ENCODE data around the gene ANKS1B.
A peak's percentile ranks its signal among the peaks of the same experiment; 100 is the strongest.
"Not testable (repeated sequence)": the region's sequence is repeated elsewhere in the genome, so short reads cannot be mapped to it uniquely, and the experiment has no call there.

The ANKS1B gene

GRCh38 chr12:99004799-99005466, 979.8 kb downstream of the ANKS1B start:
- DNase-seq (ENCODE audit: low spot score): no peak

- no peak for DNase-seq (ENCODE audit: low spot score)
These were observed 982.0 kb downstream of the ANKS1B start for GRCh38 chr12:99002731-99003130.

DNA sequence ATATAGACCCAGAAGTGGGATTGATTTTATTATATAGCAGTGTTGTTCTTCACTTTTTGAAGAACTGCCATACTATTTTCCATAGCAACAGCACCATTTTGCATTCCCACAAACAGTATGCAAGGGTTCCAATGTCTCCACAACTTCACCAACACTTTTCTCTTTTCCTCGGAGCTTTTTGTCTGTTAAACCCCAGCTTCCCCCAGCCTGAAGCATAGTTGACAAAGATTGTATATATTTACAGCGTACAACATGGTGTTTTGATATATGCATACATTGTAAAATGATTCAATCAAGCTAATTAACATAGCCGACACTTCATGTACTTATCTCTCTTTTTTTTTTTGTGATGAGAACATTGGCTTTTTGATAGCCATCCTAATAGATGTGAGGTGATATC, 982.6 kb downstream of the ANKS1B start:
- no peak for DNase-seq (ENCODE audit: low spot score)

DNA sequence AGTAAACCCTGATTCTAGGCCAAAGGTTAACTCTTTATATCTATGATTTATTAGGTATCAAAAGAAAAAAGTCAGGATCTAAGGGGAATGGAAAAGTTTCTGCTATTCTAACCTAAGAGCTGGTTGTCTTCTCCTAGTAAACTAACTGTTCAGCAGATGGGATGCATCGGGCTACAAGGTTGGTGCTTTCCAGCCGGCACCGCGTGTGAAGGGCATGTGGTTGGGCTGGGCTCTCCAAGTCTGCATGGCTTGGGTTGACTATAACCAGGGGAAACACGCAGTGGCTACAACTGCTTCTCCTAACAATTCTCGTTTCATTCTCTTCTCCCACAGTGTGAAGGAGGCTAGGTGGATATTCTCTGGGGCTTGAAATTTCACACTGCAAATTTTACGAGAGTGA, 985.2 kb downstream of the ANKS1B start:
- no peak for DNase-seq (ENCODE audit: low spot score)

DNA sequence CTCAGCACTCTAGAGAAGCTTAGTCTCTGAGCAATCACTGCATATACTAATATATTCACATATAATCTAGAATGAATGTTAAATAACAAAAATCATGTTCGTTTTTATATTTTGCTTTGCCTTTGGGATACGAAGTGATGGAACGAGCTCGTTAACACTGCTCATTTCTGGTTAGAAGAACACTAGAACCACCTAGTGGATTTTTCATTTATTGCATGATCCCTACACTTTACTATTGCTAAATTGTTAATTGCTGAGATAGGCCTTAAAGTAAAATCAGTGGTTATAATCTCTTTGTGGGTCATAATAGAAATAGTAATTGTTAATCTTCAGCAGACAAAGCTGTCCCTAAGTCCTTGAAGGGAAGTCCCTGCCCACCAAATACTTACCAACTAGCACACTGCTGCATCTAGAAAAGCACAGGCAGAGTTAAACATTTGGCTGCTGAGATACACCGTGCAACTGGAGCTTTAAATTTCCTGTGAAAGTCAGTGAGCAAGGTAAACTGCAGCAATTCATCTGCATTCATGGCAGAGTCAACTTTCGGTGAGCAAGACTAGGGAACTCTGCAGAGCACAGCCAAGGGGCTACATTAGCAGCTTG, 985.9 kb downstream of the ANKS1B start:
- peak; percentile 3 for DNase-seq (ENCODE audit: low spot score)

GRCh38 chr12:98997899-98998298, 986.8 kb downstream of the ANKS1B start:
- no peak for DNase-seq (ENCODE audit: low spot score)

DNA sequence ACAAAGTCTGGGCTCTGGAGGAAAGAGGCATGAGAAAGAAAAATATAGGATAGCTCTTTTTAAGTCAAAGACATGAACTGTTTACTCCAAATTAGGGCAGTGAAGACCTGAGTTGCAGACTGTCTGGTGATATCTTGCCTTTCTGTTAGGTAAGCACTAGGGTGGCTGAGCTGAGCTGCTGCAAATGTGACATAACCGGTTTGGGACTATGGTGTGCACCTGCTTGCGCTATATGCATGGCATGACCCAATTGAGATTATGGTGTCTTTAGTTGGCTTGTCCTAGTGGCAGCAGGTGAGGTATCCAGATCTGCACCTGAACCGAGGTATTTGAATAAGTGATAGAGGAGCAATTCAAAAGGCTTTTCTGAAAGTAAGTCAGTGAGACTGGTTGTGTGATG, 994.1 kb downstream of the ANKS1B start:
- no peak for DNase-seq (ENCODE audit: low spot score)

DNA sequence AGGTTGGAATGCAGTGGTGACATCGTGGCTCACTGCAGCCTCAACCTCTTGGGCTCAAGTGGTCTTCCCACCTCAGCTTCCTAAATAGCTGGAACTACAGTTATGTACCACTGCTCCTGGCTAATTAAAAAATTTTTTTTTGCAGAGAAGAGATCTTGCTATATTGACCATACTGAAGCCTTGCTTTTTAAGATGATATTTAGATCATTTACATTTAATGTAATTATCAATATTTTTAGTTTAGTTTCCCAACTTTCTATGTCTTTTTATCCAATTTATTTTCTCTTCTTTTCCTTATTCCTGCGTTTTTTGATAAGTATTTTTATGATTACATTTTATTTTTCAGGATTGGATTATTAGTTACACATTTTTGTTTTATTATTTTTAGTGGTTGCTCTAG, 999.6 kb downstream of the ANKS1B start:
- DNase-seq (ENCODE audit: low spot score): no peak

GRCh38 chr12:98983647-98984046, 1001.1 kb downstream of the ANKS1B start:
- no peak for DNase-seq (ENCODE audit: low spot score)

DNA sequence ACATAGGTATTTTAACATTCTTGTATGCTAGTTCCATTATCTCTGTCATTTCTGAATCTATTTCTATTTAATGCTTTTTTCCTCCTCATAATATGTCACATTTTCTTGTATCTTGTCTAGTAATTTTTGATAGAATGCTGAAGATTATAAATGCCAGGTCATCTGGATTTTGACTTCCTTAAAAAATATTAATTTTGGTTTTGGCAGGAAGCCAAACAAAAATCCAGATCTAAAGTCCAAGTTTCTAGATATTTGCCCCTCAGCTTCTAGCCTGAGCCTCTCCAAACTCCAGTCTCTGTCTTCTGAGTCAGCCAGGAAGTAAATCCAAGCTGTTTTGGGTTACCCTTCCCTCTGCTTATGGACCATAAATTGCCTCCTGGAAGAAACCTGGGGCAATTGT, 1004.2 kb downstream of the ANKS1B start:
- no peak for DNase-seq (ENCODE audit: low spot score)

- DNase-seq (ENCODE audit: low spot score): no peak
These were observed 1007.5 kb downstream of the ANKS1B start for GRCh38 chr12:98977186-98977585.

DNA sequence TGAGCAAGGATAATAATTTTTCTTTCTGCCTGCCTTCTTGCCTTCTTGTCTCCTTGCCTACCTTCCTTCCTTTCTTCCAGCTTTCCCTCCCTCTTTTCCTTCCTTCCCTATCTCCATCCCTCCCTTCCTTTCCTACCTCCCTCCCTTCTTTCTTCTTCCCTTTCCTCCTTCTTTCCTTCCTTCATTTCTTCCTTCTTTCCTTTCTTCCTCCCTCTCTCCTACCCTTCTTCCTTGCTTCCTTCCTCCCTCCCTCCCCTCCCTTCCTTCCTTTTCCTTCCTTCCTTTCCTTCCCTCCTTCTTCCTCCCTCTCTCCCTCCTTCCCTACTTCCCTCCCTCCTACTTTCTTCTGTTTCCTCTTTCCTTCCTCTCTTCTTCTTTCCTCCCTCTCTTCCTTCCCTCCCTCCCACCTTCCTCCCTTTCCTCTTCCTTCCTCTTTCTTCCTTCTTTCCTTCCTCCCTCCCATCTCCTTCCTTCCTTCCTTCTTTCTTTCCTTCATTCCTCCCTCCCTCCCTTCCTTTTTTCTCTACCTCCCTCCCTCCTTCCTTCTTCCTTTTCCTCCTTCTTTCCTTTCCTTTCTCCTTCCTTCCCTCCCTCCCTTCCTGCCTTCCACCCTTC, 1009.9 kb downstream of the ANKS1B start:
- no peak for DNase-seq (ENCODE audit: low spot score)

DNA sequence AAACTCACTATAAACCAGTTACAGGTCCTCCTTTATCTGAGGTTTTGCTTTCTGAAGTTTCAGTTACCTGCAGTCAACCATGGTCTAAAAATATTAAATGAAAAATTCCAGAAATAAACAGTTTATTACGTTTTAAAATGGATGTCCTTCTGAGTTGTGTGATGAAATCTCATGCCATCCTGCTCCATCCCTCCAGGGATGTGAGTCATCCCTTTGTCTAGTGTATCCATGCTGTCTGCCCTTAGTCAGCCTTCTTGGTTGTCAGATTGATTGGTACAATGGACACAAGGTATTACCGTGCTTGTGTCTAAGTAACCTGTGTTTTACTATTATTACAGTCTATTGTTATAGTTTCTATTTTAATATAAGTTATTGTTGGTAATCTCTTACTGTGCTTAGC, 1011.3 kb downstream of the ANKS1B start:
- no peak for DNase-seq (ENCODE audit: low spot score)

- no peak for DNase-seq (ENCODE audit: low spot score)
These were observed 1013.8 kb downstream of the ANKS1B start for GRCh38 chr12:98970950-98971349.

GRCh38 chr12:98970210-98970609, 1014.5 kb downstream of the ANKS1B start:
- DNase-seq (ENCODE audit: low spot score): no peak

DNA sequence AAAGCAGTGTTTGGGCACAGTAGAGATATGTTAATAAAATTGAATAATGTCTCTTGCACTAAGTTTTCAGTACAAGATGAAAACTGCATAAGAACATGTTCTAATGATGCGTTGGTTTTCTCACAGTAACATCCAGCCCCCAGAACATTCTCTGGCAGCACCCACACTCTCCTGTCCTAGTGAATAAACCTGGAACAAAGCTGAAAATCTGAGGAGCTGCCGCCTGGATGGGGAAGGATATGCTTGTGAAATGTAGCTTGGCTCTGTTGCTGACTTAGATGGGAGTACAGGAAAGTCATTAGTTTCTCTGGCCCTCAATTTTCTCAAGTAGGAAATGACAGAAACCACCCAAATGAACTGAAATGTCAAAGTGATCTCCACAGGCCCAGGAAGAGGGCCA, 1015.8 kb downstream of the ANKS1B start:
- no peak for DNase-seq (ENCODE audit: low spot score)

DNA sequence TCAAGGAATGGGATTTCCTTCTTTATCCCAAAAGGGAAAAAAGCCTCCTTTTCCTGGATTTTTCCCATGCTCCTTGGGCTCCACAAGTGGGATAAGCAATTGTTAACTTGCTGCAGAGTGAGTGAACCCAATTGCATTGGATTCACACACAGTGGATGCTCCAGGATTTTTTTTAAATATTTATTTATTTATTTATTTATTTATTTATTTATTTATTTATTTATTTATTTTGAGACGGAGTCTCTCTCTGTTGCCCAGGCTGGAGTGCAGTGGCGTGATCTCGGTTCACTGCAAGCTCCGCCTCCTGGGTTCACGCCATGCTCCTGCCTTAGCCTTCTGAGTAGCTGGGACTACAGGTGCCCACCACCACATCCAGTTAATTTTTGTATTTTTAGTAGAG, 1027.6 kb downstream of the ANKS1B start:
- DNase-seq (ENCODE audit: low spot score): not testable (repeated sequence)

DNA sequence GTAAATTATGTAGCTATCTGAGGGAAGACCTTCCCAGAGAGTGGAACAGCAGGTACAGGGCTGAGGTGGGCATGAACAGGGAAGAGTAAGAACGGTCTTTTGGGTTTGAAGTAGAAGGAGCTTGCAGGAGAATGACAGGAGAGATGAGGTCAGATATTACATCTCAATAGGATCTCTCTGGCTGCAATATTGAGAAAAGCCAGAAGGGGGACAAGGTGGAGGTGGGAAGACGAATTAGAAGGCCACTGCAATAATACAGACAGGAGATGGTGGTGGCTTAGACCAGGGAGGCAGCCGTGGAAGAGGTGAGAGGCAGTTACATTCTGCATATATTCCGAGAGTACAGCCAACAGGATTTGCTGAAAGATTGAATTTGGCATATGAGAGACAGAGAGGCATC, 1029.5 kb downstream of the ANKS1B start:
- DNase-seq (ENCODE audit: low spot score): no peak

DNA sequence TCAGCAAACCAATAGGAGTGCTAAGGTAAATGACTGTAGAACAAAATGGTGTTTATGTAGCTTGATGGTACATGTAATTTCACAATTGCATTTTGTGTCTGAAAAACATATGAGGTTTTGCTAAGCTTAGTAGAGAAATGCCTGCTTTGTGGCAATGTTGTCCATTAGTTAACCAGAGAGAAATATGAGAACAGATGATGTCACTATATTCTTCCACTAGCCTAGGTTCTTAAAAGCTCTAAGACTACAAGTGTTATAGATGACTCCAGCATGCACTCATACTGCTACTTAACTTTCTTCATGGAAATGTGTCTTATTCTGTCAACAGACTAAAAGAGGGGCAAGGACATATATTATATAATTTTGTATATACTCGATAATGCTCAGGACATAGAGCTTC, 1030.2 kb downstream of the ANKS1B start:
- DNase-seq (ENCODE audit: low spot score): no peak

GRCh38 chr12:98951406-98951805, 1033.3 kb downstream of the ANKS1B start:
- no peak for DNase-seq (ENCODE audit: low spot score)

DNA sequence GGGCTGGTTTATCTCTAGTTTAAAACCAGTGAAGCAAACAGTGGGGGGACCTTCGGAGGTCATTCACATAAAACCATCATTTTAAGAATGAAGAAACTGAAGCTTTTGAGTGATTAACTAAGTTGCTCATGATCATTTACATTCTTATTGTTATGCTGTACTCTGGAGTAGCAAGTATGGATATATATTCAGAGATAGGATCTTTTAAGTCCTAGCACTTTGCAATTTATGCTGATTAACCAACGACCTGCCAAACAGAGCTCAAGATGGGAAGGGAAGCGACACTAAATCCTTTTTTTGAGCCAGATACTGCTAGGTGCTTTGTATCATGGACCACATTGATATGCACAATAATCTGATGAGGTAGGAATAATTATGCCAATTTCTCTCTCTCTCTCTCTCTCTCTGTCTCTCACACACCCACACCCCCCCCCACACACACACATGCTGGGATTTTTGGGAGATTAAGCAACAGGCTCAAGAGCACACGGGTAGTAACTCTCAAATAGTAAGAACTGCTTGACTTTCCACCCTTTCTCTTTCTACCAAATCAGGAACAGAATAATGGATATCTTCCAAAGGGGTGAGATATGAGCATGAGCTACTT, 1036.3 kb downstream of the ANKS1B start:
- DNase-seq (ENCODE audit: low spot score): no peak

- DNase-seq (ENCODE audit: low spot score): no peak
These were observed 1038.9 kb downstream of the ANKS1B start for GRCh38 chr12:98945864-98946263.

DNA sequence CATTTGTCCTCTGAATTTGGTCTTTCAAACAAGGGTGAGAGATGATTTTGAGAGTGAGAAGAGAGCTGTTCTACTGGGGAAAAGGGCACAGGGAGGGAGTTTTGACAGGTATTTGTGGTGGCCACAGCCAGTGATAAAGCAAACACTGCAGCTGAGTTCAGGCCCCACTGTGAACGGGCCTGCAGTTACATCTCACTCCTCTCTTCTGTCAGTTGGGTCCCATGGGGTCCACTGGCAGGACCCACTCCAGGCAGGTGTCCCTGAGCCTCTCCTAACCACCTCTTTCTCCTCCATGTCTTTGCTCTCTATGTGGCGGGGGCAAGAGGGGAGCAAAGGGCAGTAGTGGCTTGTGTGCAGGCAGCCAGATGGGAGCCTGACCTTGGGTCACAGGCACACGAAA, 1044.8 kb downstream of the ANKS1B start:
- DNase-seq (ENCODE audit: low spot score): no peak

All from CD4-positive, alpha-beta T cell treated with Interleukin-15 for 4 hours (primary cell).